DND-41 (cell line): ENCODE measurements around the gene MUC6.

Experiments used
- EZH2 ChIP-seq: IDR thresholded peaks from 3 replicates; pipeline ENCODE4 v1.6.1; 2012; ENCODE audit warnings: borderline replicate concordance, low read depth, mild to moderate bottlenecking, moderate library complexity, low read length, inconsistent platforms; ENCODE audit not compliant: severe bottlenecking
- TF ChIP-seq, protein P1 (sequence below): IDR thresholded peaks from 2 replicates; pipeline ENCODE4 v1.5.1; 2012; ENCODE audit warnings: borderline replicate concordance, low read length, moderate library complexity, mild to moderate bottlenecking; ENCODE audit not compliant: poor library complexity, severe bottlenecking; ENCODE audit errors: extremely low read depth

GRCh38 chr11:1067812-1068496 is 31.4 kb upstream of the MUC6 start:
- TF ChIP-seq, protein P1, sequence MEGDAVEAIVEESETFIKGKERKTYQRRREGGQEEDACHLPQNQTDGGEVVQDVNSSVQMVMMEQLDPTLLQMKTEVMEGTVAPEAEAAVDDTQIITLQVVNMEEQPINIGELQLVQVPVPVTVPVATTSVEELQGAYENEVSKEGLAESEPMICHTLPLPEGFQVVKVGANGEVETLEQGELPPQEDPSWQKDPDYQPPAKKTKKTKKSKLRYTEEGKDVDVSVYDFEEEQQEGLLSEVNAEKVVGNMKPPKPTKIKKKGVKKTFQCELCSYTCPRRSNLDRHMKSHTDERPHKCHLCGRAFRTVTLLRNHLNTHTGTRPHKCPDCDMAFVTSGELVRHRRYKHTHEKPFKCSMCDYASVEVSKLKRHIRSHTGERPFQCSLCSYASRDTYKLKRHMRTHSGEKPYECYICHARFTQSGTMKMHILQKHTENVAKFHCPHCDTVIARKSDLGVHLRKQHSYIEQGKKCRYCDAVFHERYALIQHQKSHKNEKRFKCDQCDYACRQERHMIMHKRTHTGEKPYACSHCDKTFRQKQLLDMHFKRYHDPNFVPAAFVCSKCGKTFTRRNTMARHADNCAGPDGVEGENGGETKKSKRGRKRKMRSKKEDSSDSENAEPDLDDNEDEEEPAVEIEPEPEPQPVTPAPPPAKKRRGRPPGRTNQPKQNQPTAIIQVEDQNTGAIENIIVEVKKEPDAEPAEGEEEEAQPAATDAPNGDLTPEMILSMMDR: no peak
- no peak for TF ChIP-seq EZH2
